K562 (cell line): ENCODE results near the gene HPD. TPM values are rescaled to one million over a fixed set of nuclear protein-coding genes. Genes with fewer than 3 reads are reported as not detected.

Source experiments
- FOXK2 ChIP-seq, 2 experiments: fragments of 450-650 bp; IDR thresholded peaks in 1 of 2; conservative IDR thresholded peaks in 1 of 2; 2 replicates each; pipeline ENCODE4 v1.6.1; 2016; ENCODE audit warnings: low read depth in 2 of 2, mild to moderate bottlenecking in 1 of 2
- GATAD2B ChIP-seq: fragments of 450-650 bp; IDR thresholded peaks from 2 replicates; pipeline ENCODE4 v1.6.1; 2017; ENCODE audit warnings: mild to moderate bottlenecking, borderline replicate concordance
- NFE2L1 ChIP-seq: fragments of 450-650 bp; IDR thresholded peaks from 2 replicates; pipeline ENCODE4 v1.6.1; 2016; ENCODE audit warnings: missing genetic modification characterization, low read depth, mild to moderate bottlenecking, missing compliant biosample characterization, moderate library complexity, borderline replicate concordance
- TAF1 ChIP-seq: IDR thresholded peaks from 2 replicates; pipeline ENCODE4 v1.6.1; 2011; ENCODE audit warnings: mild to moderate bottlenecking, low read length, moderate library complexity; ENCODE audit not compliant: insufficient read depth, control insufficient read depth, severe bottlenecking; ENCODE audit errors: extremely low read depth
- TOE1 ChIP-seq, 2 experiments: fragments of 450-650 bp in 1 of 2; sonication (generic) in 1 of 2; formaldehyde crosslinking in 1 of 2; IDR thresholded peaks; 2 replicates each; pipeline versions ENCODE4 v1.7.1 to v1.8.0; 2016 to 2022; ENCODE audit warnings: borderline replicate concordance in 2 of 2, mild to moderate bottlenecking in 2 of 2, antibody characterized with exemption in 1 of 2, inconsistent platforms in 1 of 2, low read depth in 1 of 2, missing genetic modification reagents in 1 of 2, moderate library complexity in 1 of 2
- ZNF212 ChIP-seq: fragments of 450-650 bp; formaldehyde crosslinking; IDR thresholded peaks from 2 replicates; pipeline ENCODE4 v1.4.0; 2020; ENCODE audit warnings: mild to moderate bottlenecking
- ZNF431 ChIP-seq: sonication (generic); formaldehyde crosslinking; IDR thresholded peaks from 2 replicates; pipeline ENCODE4 v1.8.0; 2022; ENCODE audit warnings: mild to moderate bottlenecking, missing genetic modification reagents
- polyA plus RNA-seq, 8 experiments: library from polyadenylated mRNA; depleted of rRNA in 4 of 8; stranded (reverse) in 5 of 8; unstranded in 3 of 8; fragments of >200 nt; fragmentation: Nextera tagmentation in 2 of 8; fragmentation: Illumina TruSeq in 1 of 8; extraction: Ambion mirVana in 2 of 8; extraction: Trizol in 1 of 8; gene quantifications; 2 replicates each; pipeline versions ENCODE4 v1.2.1 to v1.2.3, GENCODE V29; 2011 to 2014; ENCODE audit warnings: inconsistent platforms in 1 of 8, missing spikeins in 1 of 8
- total RNA-seq, 7 experiments: library from RNA; depleted of rRNA in 6 of 7; stranded (reverse); fragments of >200 nt in 6 of 7; fragmentation: Illumina TruSeq in 2 of 7; extraction: Trizol in 2 of 7; gene quantifications; 2 replicates each; pipeline versions ENCODE4 v1.2.1 to v1.2.3, GENCODE V29; 2011 to 2021; ENCODE audit warnings: low replicate concordance in 1 of 7
- TF ChIP-seq, protein P1 (sequence below): IDR thresholded peaks from 2 replicates; pipeline ENCODE4 v1.6.1; 2011; ENCODE audit not compliant: insufficient read length; ENCODE audit errors: extremely low read depth

The HPD gene
- total and polyA plus RNA-seq, 9 of the 15 experiments (the other 6 are each of a cell fraction or from before 2014, with no cell fraction given), result 0.06 to 0.29 (median 0.07) TPM; not detected in 4

- peak; percentile 17 for TF ChIP-seq TAF1
- TF ChIP-seq FOXK2 (conservative IDR thresholded peaks at IDR 0.05 in 1 of 2, IDR thresholded peaks at IDR 0.05 in 1 of 2; ENCODE audit: low read depth in 2 of 2), result no peak
- TF ChIP-seq ZNF212 (CRISPR knock-in tag), result no peak
- TF ChIP-seq, protein P1, sequence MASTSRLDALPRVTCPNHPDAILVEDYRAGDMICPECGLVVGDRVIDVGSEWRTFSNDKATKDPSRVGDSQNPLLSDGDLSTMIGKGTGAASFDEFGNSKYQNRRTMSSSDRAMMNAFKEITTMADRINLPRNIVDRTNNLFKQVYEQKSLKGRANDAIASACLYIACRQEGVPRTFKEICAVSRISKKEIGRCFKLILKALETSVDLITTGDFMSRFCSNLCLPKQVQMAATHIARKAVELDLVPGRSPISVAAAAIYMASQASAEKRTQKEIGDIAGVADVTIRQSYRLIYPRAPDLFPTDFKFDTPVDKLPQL, result no peak
- TF ChIP-seq NFE2L1 (tag), result no peak
- TF ChIP-seq ZNF431, result no peak
- 0 out of 2 replicates have a peak, but pooled peaks have one; percentile 23 for TF ChIP-seq TOE1 (IDR thresholded peaks at IDR 0.05; ENCODE audit: borderline replicate concordance)
- no peak for TF ChIP-seq TOE1 (CRISPR knock-in tag; IDR thresholded peaks at IDR 0.05; ENCODE audit: borderline replicate concordance, low read depth)
- TF ChIP-seq GATAD2B, result no peak
Measured at GRCh38 chr12:121804417-121805111, 54.1 kb downstream of the HPD start (continued).
